Nephron progenitor cell (in vitro differentiated cells): ENCODE measurements around the gene RBM38.

Experiments
- DNase-seq: peaks from one replicate; pipeline ENCODE4 v3.0.0; 2021
- H3K27ac Mint-ChIP-seq: 2 replicates; pipeline ENCODE4 v1.8.0; 2021; ENCODE audit warnings: mild to moderate bottlenecking, moderate library complexity, mixed read lengths
- H3K27me3 Mint-ChIP-seq: 2 replicates; pipeline ENCODE4 v1.8.0; 2021; ENCODE audit warnings: mild to moderate bottlenecking, low read depth, mixed read lengths; ENCODE audit not compliant: poor library complexity
- H3K36me3 Mint-ChIP-seq: 2 replicates; pipeline ENCODE4 v1.8.0; 2021; ENCODE audit warnings: low read depth, mixed read lengths
- H3K4me1 Mint-ChIP-seq: 2 replicates; pipeline ENCODE4 v1.8.0; 2021; ENCODE audit warnings: mixed read lengths
- H3K4me3 Mint-ChIP-seq: 2 replicates; pipeline ENCODE4 v1.8.0; 2021; ENCODE audit warnings: mild to moderate bottlenecking, moderate library complexity, mixed read lengths
- H3K9me3 Mint-ChIP-seq: 2 replicates; pipeline ENCODE4 v1.8.0; 2021; ENCODE audit warnings: mild to moderate bottlenecking, moderate library complexity, mixed read lengths
- TF ChIP-seq, protein P1 (sequence below): fragments of 200-600 bp; sonication (generic); IDR thresholded peaks from 2 replicates; pipeline ENCODE4 v1.5.0; 2021; ENCODE audit warnings: antibody characterized with exemption

RBM38 gene

GRCh38 chr20:57378646-57379262, 12.4 kb upstream of the RBM38 start:
- Mint-ChIP-seq H3K27me3 (no peaks in the 10 kb centered on the region), H3K9me3 (no peaks in the 10 kb centered on the region), H3K27ac (peak overlapping the region; percentile 80), H3K4me3 (no peak overlapping the region), H3K36me3 (peaks cover 49% of the 10 kb centered on the region), H3K4me1 (peaks cover 5% of the 10 kb centered on the region)
- DNase-seq, result no peak
- TF ChIP-seq, protein P1, sequence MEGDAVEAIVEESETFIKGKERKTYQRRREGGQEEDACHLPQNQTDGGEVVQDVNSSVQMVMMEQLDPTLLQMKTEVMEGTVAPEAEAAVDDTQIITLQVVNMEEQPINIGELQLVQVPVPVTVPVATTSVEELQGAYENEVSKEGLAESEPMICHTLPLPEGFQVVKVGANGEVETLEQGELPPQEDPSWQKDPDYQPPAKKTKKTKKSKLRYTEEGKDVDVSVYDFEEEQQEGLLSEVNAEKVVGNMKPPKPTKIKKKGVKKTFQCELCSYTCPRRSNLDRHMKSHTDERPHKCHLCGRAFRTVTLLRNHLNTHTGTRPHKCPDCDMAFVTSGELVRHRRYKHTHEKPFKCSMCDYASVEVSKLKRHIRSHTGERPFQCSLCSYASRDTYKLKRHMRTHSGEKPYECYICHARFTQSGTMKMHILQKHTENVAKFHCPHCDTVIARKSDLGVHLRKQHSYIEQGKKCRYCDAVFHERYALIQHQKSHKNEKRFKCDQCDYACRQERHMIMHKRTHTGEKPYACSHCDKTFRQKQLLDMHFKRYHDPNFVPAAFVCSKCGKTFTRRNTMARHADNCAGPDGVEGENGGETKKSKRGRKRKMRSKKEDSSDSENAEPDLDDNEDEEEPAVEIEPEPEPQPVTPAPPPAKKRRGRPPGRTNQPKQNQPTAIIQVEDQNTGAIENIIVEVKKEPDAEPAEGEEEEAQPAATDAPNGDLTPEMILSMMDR, result no peak

DNA sequence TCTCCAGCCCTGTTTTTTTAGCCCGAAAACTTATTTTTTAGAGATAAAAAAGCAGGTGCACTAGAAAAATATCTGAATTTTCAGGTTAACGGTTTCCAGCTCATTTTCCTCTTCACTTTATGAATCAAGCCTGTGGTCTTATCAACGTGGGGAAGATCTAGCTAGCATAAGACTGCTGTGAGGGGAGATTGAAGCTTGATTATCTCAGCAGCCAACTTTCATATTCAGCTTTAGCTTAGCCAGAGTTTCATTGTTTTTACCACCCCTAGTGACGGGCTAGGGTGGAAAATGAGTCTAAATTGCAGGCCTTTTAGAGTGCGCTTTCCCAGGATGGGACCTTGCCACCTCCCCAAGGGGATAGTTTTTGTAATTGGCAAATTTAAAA, 11.9 kb upstream of the RBM38 start:
- no peaks in the 10 kb centered on the region for H3K27me3 Mint-ChIP-seq
- H3K4me1 Mint-ChIP-seq, result peaks cover 8% of the 10 kb centered on the region
- TF ChIP-seq, protein P1, result no peak
- H3K36me3 Mint-ChIP-seq, result peaks cover 50% of the 10 kb centered on the region
- no peak for DNase-seq
- no peak overlapping the region for H3K27ac Mint-ChIP-seq
- H3K9me3 Mint-ChIP-seq, result no peaks in the 10 kb centered on the region
- no peak overlapping the region for H3K4me3 Mint-ChIP-seq

DNA sequence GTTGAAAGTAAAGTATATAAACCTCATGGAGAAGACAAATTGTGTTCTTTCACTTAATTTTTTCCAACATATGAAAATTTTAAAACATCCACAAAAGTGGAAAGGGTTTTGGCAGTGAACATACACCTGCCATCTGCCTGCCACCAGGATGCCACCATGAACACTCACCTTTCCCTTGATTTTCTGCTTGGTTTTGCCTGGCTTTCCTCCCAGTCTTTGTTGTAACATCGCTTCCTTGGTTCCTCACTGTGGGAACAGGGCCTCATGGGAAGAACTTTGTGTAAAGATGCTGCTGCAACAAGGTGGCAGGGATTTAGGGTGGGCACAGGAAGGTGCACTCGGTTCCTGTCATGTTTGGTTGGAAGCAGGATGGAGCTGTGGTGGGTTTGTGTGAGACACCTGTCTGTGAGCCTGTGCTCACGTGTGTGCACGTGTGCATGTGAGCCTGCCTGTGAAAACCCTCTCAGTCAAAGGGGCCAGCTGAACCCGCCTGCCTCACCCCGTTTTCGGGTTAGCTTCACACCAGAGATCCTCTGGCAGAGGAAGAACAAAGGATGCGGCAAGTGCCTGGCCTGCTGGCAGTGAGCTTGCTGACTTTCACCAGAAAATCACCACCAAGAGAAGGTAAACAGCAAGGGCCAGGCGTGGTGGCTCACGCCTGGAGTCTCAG, 11.0 kb upstream of the RBM38 start:
- H3K36me3 Mint-ChIP-seq, result peaks cover 52% of the 10 kb centered on the region
- no peak overlapping the region for H3K4me3 Mint-ChIP-seq
- H3K9me3 Mint-ChIP-seq, result no peaks in the 10 kb centered on the region
- TF ChIP-seq, protein P1, result no peak
- DNase-seq, result no peak
- peaks cover 13% of the 10 kb centered on the region for H3K4me1 Mint-ChIP-seq
- H3K27ac Mint-ChIP-seq, result peak overlapping the region; percentile 36
- H3K27me3 Mint-ChIP-seq, result no peaks in the 10 kb centered on the region

- H3K4me3 Mint-ChIP-seq, result no peak overlapping the region
Observed at GRCh38 chr20:57381596-57382503, 9.3 kb upstream of the RBM38 start.

DNA sequence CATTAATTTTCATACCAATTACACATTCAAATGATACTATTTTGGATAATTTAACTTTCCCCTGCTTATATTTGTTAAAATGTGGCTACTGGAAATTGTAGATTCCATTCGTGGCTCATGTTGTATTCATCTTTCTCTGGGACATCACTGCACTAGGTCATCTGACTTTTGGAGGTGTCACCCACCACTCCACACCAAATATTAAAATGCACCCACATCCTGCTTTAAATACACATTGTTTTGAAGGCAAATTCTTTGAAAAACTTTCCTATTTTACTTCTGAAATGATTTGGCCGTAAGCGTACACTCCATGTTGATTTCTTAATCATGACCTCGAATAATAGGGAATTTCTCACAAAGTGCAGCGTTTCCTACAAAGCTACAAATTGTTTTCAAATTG, 8.7 kb upstream of the RBM38 start:
- Mint-ChIP-seq H3K36me3 (peaks cover 30% of the 10 kb centered on the region), H3K4me1 (peaks cover 13% of the 10 kb centered on the region), H3K4me3 (no peak overlapping the region), H3K9me3 (no peaks in the 10 kb centered on the region), H3K27ac (no peak overlapping the region), H3K27me3 (peaks cover 6% of the 10 kb centered on the region)
- TF ChIP-seq, protein P1, result no peak
- DNase-seq, result no peak

More at GRCh38 chr20:57381596-57382503, 9.3 kb upstream of the RBM38 start:
- Mint-ChIP-seq H3K27me3 (peaks cover 6% of the 10 kb centered on the region), H3K4me1 (peaks cover 13% of the 10 kb centered on the region), H3K27ac (no peak overlapping the region), H3K36me3 (peaks cover 36% of the 10 kb centered on the region), H3K9me3 (no peaks in the 10 kb centered on the region)
- DNase-seq, result peak; percentile 87
- TF ChIP-seq, protein P1, result peak; percentile 93
